H9 (cell line): ENCODE measurements around the gene ZNF687. TPM values are rescaled to one million over a fixed set of nuclear protein-coding genes. Genes with fewer than 3 reads are reported as not detected.

Experiments
- DNase-seq: peaks from one replicate; pipeline ENCODE4 v3.0.0-alpha.2; 2017
- H2AFZ ChIP-seq: one replicate; pipeline ENCODE4 v1.6.1; 2013; ENCODE audit warnings: mild to moderate bottlenecking, low read length, control low read depth, moderate library complexity
- H2AK5ac ChIP-seq: 2 replicates; pipeline ENCODE4 v1.6.1; 2013; ENCODE audit warnings: low read length, control low read depth, mixed read lengths; ENCODE audit not compliant: insufficient read length
- H2BK120ac ChIP-seq: one replicate; pipeline ENCODE4 v1.6.1; 2013; ENCODE audit warnings: low read depth, mild to moderate bottlenecking, low read length, control low read depth, inconsistent platforms; ENCODE audit not compliant: poor library complexity, severe bottlenecking
- H2BK12ac ChIP-seq: 2 replicates; pipeline ENCODE4 v1.6.1; 2013; ENCODE audit warnings: low read length, control low read depth, mixed read lengths, low read depth; ENCODE audit not compliant: insufficient read length
- H2BK15ac ChIP-seq: 2 replicates; pipeline ENCODE4 v1.6.1; 2013; ENCODE audit warnings: low read depth, low read length, control low read depth
- H2BK20ac ChIP-seq: one replicate; pipeline ENCODE4 v1.6.1; 2013; ENCODE audit warnings: low read depth, mild to moderate bottlenecking, low read length, control low read depth, inconsistent platforms; ENCODE audit not compliant: poor library complexity, severe bottlenecking
- H2BK5ac ChIP-seq: 2 replicates; pipeline ENCODE4 v1.6.1; 2013; ENCODE audit warnings: low read length, control low read depth, mixed read lengths; ENCODE audit not compliant: insufficient read length
- H3K14ac ChIP-seq: 2 replicates; pipeline ENCODE4 v1.6.1; 2013; ENCODE audit warnings: low read length, control low read depth; ENCODE audit not compliant: insufficient read depth
- H3K18ac ChIP-seq: 2 replicates; pipeline ENCODE4 v1.6.1; 2013; ENCODE audit warnings: low read depth, mild to moderate bottlenecking, mixed read lengths, low read length, control low read depth; ENCODE audit not compliant: insufficient read length
- H3K23ac ChIP-seq: 2 replicates; pipeline ENCODE4 v1.6.1; 2013; ENCODE audit warnings: low read length, control low read depth, mixed read lengths, low read depth; ENCODE audit not compliant: insufficient read length
- H3K23me2 ChIP-seq: 2 replicates; pipeline ENCODE4 v1.6.1; 2013; ENCODE audit warnings: low read depth, mild to moderate bottlenecking, mixed read lengths, low read length, control low read depth; ENCODE audit not compliant: insufficient read length, poor library complexity, severe bottlenecking
- H3K27ac ChIP-seq: 2 replicates; pipeline ENCODE4 v1.5.1; 2013; ENCODE audit warnings: low read length, control low read depth, mixed read lengths, low read depth; ENCODE audit not compliant: insufficient read length
- H3K27me3 ChIP-seq: 2 replicates; pipeline ENCODE4 v1.6.1; 2013; ENCODE audit warnings: low read length, control low read depth, inconsistent platforms; ENCODE audit not compliant: insufficient read depth
- H3K4ac ChIP-seq: 2 replicates; pipeline ENCODE4 v1.6.1; 2013; ENCODE audit warnings: low read depth, mild to moderate bottlenecking, control low read depth, inconsistent platforms, low read length, moderate library complexity
- H3K4me1 ChIP-seq: 2 replicates; pipeline ENCODE4 v1.6.1; 2013; ENCODE audit warnings: low read length, control low read depth, inconsistent platforms; ENCODE audit not compliant: insufficient read depth
- H3K4me2 ChIP-seq: 2 replicates; pipeline ENCODE4 v1.6.1; 2013; ENCODE audit warnings: low read length, control low read depth, mixed read lengths; ENCODE audit not compliant: insufficient read length, insufficient read depth
- H3K56ac ChIP-seq: 2 replicates; pipeline ENCODE4 v1.6.1; 2013; ENCODE audit warnings: low read depth, mild to moderate bottlenecking, mixed read lengths, low read length, control low read depth; ENCODE audit not compliant: insufficient read length
- H3K79me1 ChIP-seq: 2 replicates; pipeline ENCODE4 v1.6.1; 2013; ENCODE audit warnings: low read depth, mild to moderate bottlenecking, moderate library complexity, low read length, control low read depth, inconsistent platforms; ENCODE audit not compliant: insufficient read depth, poor library complexity, severe bottlenecking
- H3K79me2 ChIP-seq: 2 replicates; pipeline ENCODE4 v1.6.1; 2013; ENCODE audit warnings: low read length, control low read depth, inconsistent platforms; ENCODE audit not compliant: insufficient read depth
- H3K9ac ChIP-seq: 2 replicates; pipeline ENCODE4 v1.6.1; 2013; ENCODE audit warnings: low read length, control low read depth, mixed read lengths; ENCODE audit not compliant: insufficient read length; ENCODE audit errors: extremely low read depth
- H3K9me3 ChIP-seq: one replicate; pipeline ENCODE4 v1.6.1; 2013; ENCODE audit warnings: low read depth, low read length, inconsistent platforms; ENCODE audit not compliant: control insufficient read depth
- H3T11ph ChIP-seq: one replicate; pipeline ENCODE4 v1.6.1; 2013; ENCODE audit warnings: mild to moderate bottlenecking, low read length, control low read depth, inconsistent platforms
- H4K20me1 ChIP-seq: one replicate; pipeline ENCODE4 v1.6.1; 2013; ENCODE audit not compliant: control insufficient read depth, insufficient read length, insufficient read depth
- H4K5ac ChIP-seq: 2 replicates; pipeline ENCODE4 v1.6.1; 2013; ENCODE audit warnings: low read depth, mild to moderate bottlenecking, mixed read lengths, low read length, control low read depth; ENCODE audit not compliant: insufficient read length
- H4K8ac ChIP-seq: replicated peaks from 2 replicates; pipeline ENCODE4 v1.6.1; 2013; ENCODE audit warnings: low read length, control low read depth, mixed read lengths, low read depth; ENCODE audit not compliant: insufficient read length
- H4K91ac ChIP-seq: 2 replicates; pipeline ENCODE4 v1.6.1; 2013; ENCODE audit warnings: low read depth, mild to moderate bottlenecking, moderate library complexity, mixed read lengths, low read length, control low read depth; ENCODE audit not compliant: insufficient read length
- H3K27ac Mint-ChIP-seq, 3 experiments: 2 replicates in 2 of 3; 3 replicates in 1 of 3; pipeline ENCODE4 v1.8.0; 2020 to 2021; ENCODE audit warnings: mixed read lengths in 3 of 3, mild to moderate bottlenecking in 1 of 3, moderate library complexity in 1 of 3
- H3K27me3 Mint-ChIP-seq: 2 replicates; pipeline ENCODE4 v1.8.0; 2021; ENCODE audit warnings: low read depth, mild to moderate bottlenecking, moderate library complexity, mixed read lengths
- H3K36me3 Mint-ChIP-seq, 3 experiments: 2 replicates in 2 of 3; 3 replicates in 1 of 3; pipeline ENCODE4 v1.8.0; 2020 to 2021; ENCODE audit warnings: low read depth in 3 of 3, mixed read lengths in 3 of 3; ENCODE audit not compliant: insufficient read depth in 1 of 3
- H3K4me1 Mint-ChIP-seq, 2 experiments: 2 replicates each; pipeline ENCODE4 v1.8.0; 2020; ENCODE audit warnings: mixed read lengths in 2 of 2
- H3K4me3 Mint-ChIP-seq, 2 experiments: 2 replicates in 1 of 2; 3 replicates in 1 of 2; pipeline ENCODE4 v1.8.0; 2020 to 2021; ENCODE audit warnings: mild to moderate bottlenecking in 2 of 2, mixed read lengths in 2 of 2, moderate library complexity in 1 of 2
- H3K9me3 Mint-ChIP-seq, 2 experiments: 2 replicates in 1 of 2; 3 replicates in 1 of 2; pipeline ENCODE4 v1.8.0; 2020; ENCODE audit warnings: mild to moderate bottlenecking in 2 of 2, mixed read lengths in 2 of 2, moderate library complexity in 1 of 2
- WGBS: extraction: QIAGEN DNeasy Blood & Tissue Kit; methylation state at CpG from one replicate; pipeline ENCODE4 v1.1.7; 2013; ENCODE audit warnings: missing lambda C conversion rate, low lambda C conversion rate, mixed read lengths; ENCODE audit not compliant: insufficient read length; ENCODE audit errors: extremely low coverage; 5-methylcytosine and 5-hydroxymethylcytosine counted together
- total RNA-seq: library from RNA; stranded (reverse); gene quantifications from 2 replicates; pipeline ENCODE4 v1.2.1, GENCODE V29; 2021
- TF ChIP-seq, protein P1 (sequence below): fragments of 200-600 bp; sonication (generic); conservative IDR thresholded peaks from 3 replicates; pipeline ENCODE4 v1.8.0; 2021; ENCODE audit warnings: antibody characterized with exemption, mild to moderate bottlenecking

The ZNF687 gene
- total RNA-seq, 1 experiment from 2014 or later = 58.2 TPM

DNA sequence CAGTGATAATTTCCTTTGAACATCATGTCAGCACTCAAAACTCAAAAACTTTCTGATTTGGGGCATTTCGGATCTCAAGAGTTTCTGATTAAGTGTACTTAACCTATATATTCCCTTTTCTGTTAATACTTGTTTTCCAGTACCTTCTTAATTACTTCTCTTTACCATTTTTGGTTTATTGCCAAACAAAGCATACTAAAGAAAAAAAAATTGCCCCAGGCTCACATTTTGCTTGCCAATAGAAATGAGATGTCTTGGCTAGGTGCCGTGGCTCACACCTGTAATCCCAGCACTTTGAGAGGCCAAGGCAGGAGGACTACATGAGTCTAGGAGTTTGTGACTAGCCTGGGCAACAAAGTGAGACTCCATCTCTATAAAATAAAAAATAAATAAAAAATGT lies 22.7 kb upstream of the ZNF687 start:
- Mint-ChIP-seq H3K4me1 (peaks cover 13% of the 10 kb centered on the region in 2 experiments), H3K36me3 (peaks cover 24 to 27% (median 24%) of the 10 kb centered on the region in 3 experiments), H3K4me3 (no peak overlapping the region), H3K27me3 (peaks cover 2% of the 10 kb centered on the region; the same call in 1 of the 2 replicates), H3K27ac (no peak overlapping the region), H3K9me3 (no peaks in the 10 kb centered on the region)
- Histone ChIP-seq H3K23me2 (no peaks in the 10 kb centered on the region), H2AFZ (no peak overlapping the region), H3K27ac (no peak overlapping the region), H3K14ac (no peak overlapping the region), H3K79me2 (peaks cover 16% of the 10 kb centered on the region; the same call in 1 of the 2 replicates), H3K79me1 (peaks cover 3% of the 10 kb centered on the region), H3K18ac (no peak overlapping the region), H2BK15ac (no peak overlapping the region), H3K56ac (no peak overlapping the region), H3K4me1 (no peaks in the 10 kb centered on the region), H4K8ac (no peak overlapping the region), H2BK20ac (no peak overlapping the region), H3K9ac (no peak overlapping the region), H3K9me3 (no peaks in the 10 kb centered on the region), H2BK5ac (no peak overlapping the region), H2AK5ac (no peak overlapping the region), H4K91ac (no peak overlapping the region), H4K20me1 (no peaks in the 10 kb centered on the region), H2BK120ac (no peak overlapping the region), H3K4me2 (no peak overlapping the region), H2BK12ac (no peak overlapping the region), H3T11ph (no peak overlapping the region), H4K5ac (no peak overlapping the region), H3K27me3 (no peaks in the 10 kb centered on the region), H3K23ac (no peak overlapping the region), H3K4ac (no peak overlapping the region)
- WGBS = no CpG with 5 or more reads among the region's 2 CpGs
- TF ChIP-seq, protein P1, sequence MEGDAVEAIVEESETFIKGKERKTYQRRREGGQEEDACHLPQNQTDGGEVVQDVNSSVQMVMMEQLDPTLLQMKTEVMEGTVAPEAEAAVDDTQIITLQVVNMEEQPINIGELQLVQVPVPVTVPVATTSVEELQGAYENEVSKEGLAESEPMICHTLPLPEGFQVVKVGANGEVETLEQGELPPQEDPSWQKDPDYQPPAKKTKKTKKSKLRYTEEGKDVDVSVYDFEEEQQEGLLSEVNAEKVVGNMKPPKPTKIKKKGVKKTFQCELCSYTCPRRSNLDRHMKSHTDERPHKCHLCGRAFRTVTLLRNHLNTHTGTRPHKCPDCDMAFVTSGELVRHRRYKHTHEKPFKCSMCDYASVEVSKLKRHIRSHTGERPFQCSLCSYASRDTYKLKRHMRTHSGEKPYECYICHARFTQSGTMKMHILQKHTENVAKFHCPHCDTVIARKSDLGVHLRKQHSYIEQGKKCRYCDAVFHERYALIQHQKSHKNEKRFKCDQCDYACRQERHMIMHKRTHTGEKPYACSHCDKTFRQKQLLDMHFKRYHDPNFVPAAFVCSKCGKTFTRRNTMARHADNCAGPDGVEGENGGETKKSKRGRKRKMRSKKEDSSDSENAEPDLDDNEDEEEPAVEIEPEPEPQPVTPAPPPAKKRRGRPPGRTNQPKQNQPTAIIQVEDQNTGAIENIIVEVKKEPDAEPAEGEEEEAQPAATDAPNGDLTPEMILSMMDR = no peak
- no peak for DNase-seq
